ENCODE measurements around the gene NHSL2.
"Not testable (repeated sequence)": the region's sequence is repeated elsewhere in the genome, so short reads cannot be mapped to it uniquely, and the experiment has no call there.

The NHSL2 gene

DNA sequence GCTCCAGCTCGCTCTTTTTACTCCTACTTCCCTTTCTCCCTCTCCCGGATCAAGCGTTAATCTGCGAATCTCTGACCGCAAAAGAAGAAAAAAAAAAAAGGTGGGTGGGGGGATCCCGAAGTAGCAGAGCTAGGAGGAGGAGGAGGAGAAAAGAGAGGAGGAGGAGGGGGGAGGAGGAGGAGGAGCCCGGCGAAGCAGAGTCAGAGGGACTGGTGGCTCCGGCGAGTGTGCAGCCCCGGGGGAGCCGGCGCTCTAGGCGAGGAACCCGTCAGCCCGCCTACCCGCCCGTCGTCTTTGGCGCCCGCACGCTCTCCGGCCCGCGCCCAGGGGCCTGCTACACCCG, at the start of gene NHSL2:
TSS of gene NHSL2 (plus strand) at position 203 of the 343 bp plus-strand sequence.
- DNase-seq (ENCODE audit: low read depth), result no peak

DNA sequence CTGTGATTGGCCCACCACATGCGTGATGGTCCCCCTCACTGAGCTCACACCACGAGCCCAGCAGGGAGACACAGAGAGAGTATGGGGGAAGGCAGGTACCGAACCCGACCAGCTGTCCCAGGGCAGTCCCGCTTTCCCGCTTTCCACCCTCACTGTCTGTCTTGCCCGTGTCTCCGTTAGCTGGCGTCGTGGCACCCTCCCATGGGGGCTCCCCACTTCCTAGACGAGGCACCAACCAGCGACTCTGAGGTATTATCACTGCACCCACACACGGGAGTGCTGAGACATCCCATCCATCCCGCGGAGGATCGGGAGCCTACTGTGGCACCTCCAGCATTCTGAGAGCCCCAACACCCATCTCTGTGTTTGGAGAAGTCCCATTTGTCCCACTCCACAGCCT, 43.0 kb upstream of the NHSL2 start:
- DNase-seq (ENCODE audit: low read depth), result no peak

GRCh38 chrX:71869566-71869965, 41.1 kb upstream of the NHSL2 start:
- not testable (repeated sequence) for DNase-seq (ENCODE audit: low read depth)

- DNase-seq (ENCODE audit: low read depth), result no peak
These were observed 40.2 kb upstream of the NHSL2 start for GRCh38 chrX:71870208-71871098.

DNA sequence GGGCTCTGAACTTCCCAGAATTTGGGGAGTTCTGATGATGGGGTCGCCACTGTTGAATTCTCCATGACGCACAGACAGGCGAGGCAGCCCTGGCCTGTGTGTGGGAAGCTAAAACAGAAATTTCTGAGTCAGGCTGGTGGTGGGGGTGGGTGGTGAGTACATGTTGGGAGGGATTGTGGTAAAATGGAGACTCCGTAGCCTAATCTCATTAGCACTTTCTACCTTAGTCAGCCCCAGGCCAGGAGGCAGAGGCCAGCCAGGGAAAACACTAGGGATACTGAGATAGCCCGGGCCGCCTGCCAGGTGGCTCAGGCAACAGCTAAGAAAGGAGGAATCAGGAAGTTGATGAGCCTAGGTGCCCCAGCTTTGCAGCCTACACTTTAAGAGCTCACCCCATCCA, 39.3 kb upstream of the NHSL2 start:
- DNase-seq (ENCODE audit: low read depth), result no peak

GRCh38 chrX:71872542-71873458, 37.8 kb upstream of the NHSL2 start:
- DNase-seq (ENCODE audit: low read depth), result no peak

DNA sequence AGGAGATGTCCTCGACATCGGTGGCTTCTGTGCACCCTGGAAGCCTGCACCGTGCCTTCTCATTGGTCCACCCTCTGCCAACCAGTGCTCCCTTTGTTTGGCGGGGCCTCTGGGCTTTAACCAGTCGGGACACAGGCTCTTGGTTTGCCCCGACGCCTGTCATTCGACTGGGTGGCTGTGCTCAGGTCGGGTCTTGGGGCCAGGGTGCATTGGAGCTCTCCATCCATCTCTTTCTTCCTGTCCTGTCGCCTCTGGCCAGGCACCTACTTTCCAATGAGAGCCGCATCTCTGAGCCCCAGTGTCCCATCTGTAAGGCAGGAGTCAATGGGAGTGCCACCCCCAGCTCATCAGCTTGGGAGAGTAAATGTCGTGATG, 37.2 kb upstream of the NHSL2 start:
- DNase-seq (ENCODE audit: low read depth), result no peak

DNA sequence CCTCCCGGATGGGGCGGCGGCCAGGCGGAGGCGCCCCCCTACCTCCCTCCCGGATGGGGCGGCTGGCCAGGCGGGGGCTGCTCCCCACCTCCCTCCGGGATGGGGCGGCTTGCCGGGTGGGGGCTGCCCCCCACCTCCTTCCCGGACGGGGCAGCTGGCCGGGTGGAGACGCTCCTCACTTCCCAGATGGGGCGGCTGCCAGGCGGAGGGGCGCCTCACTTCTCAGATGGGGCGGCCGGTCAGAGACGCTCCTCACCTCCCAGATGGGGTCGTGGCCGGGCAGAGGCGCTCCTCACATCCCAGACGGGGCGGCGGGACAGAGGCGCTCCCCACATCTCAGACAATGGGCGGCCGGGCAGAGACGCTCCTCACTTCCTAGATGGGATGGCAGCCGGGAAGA, 33.8 kb upstream of the NHSL2 start:
- not testable (repeated sequence) for DNase-seq (ENCODE audit: low read depth)

DNA sequence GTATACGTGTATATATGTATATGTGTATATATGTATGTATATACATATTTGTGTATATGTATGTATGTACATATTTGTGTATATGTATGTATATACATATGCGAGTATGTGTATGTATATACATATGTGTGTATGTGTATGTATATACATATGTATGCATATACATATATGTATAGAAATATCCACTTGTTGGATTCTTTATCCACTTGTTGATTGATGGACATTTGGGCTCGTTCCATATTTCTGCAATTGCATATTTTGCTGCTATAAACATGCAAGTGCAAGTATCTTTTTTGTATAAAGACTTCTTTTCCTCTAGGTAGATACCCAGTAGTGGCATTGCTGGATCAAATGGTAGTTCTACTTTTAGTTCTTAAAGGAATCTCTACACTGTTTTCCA, 25.5 kb upstream of the NHSL2 start:
- DNase-seq (ENCODE audit: low read depth), result no peak

DNA sequence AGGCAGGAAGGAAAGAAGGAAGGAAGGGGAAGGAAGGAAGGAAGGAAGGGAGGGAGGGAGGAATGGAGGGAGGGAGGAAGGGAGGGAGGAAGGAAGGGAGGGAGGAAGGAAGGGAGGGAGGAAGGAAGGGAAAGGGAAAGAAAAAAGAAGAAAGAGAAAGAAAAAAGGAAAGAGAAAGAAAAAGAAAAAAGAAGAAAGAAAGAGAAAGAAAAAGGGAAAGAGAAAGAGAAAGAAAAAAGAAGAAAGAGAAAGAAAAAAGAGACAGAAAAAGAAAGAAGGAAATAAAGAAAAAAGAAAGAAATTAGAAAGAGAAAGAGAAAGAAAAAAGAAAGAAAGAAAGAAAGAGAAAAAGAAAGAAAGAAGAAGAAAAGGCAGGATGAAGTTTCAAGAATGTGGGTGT, 15.0 kb upstream of the NHSL2 start:
- no peak for DNase-seq (ENCODE audit: low read depth)

DNA sequence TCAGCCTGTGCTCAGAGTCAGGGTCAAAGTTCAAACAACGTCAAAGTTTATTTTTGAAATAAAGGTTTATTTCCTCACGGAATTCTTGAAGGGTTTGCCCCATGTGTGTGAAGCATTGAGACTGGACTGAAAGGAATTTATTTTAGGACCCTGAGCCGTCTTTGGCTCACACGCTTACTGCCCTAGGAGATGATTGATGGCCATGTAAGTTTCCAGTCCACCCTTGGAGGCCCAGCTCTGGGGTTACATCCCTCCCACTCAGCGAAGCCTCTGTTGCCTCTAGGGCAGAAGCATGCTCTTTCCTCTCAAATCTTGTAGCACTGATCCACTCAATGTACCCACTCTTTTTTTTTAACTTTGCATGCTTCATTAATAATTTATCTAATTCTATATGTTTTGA, 4.5 kb upstream of the NHSL2 start:
- no peak for DNase-seq (ENCODE audit: low read depth)

- no peak for DNase-seq (ENCODE audit: low read depth)
These were observed 2.3 kb upstream of the NHSL2 start for GRCh38 chrX:71908387-71908786.

DNA sequence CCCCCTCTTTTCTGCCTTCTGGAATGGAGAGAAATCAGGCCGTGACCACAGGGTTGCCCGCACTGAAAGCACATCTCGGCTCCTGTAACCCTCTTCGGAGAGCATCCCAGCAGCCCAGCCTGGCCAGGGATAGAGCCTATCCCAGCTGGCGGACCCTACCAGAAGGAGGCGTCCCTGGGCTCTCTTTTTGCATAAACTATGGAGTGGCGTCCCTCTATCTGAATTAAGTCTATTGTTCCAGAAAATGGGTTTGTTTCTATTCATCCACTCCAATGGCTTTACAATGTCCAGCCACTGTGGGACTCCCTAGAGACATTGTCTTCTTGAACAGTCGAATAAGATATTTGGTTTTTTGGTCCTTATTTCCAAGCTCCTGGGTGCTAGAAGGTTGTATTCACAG, 689 bp upstream of the NHSL2 start:
- DNase-seq (ENCODE audit: low read depth), result no peak

- no peak for DNase-seq (ENCODE audit: low read depth)
These were observed 513 bp downstream of the NHSL2 start for GRCh38 chrX:71910986-71911730.

DNA sequence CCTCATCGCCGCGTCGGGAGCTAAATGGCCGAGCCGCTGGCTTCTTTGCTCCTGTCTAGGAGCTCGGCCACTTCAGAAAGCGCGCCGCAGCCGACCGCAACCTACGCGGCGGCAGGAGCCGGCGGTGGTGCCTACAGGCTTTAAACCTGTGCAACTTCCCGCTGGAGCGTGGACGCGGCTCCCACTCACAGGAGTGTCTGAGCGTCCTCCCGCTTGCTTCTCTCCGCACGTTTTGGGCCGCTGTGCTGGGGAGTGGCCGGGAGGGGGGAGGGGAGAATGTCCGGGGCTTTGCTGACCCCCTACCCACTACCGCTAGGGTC, 1.0 kb downstream of the NHSL2 start:
- DNase-seq (ENCODE audit: low read depth), result no peak

- no peak for DNase-seq (ENCODE audit: low read depth)
These were observed 1.5 kb downstream of the NHSL2 start for GRCh38 chrX:71912156-71912555.

DNA sequence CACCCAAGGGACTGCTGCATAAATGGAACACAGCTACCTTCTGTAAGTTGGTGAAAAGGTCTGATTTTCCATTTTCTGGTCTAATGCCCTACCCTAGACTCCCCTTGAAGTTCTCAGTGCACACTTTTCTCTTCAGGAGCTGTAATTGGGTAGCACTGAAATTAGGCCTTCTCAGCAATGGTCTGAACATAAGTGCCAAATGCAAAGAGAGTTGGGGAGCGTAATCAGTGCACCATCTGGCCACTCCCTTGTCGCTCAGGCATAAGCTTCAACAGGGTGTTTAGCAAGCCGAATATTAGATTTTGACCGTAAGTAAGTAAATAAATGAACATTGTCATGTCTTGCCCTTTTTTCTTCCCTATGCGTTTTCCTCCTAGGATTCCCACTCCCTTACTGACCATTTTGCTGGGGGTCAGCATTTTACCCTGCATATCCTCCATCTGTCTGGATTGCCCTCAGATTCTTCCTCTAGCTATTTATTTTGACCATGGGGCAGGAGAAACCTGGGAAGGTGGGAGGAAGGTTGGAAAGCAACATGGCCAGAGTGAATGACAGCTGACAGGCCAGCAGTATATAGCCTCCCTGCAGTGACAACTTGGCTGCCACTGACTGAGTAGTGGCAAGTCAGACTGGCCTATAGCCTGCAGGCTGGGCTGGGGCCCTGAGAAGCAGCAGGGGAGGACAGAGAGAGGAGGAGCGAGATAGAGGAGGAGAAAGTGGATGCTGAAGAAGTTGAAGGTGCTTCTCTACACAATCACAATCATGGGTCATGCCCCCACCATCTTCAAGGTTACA, 2.7 kb downstream of the NHSL2 start:
- DNase-seq (ENCODE audit: low read depth), result no peak

GRCh38 chrX:71917621-71918343, 7.1 kb downstream of the NHSL2 start:
- no peak for DNase-seq (ENCODE audit: low read depth)

DNA sequence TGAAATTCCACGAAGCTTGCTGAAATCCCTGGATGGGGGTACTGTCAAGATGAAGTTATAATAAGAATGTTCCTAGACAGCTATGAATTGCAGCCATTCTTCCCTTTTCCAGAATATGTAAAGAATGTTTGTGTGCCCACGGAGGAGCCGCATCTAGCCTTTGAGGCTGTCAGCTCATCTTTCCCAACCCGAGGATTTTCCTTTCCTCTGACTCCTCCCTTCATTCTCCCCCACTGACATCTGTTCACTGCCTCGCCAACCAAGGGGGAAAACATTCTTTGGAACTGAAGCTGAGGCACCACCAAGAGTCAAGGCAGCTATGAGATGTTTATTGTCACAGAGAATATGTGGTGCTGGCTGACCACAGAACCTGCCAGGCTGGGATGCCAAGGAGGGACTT, 8.8 kb downstream of the NHSL2 start:
- no peak for DNase-seq (ENCODE audit: low read depth)

GRCh38 chrX:71919886-71920285, 9.2 kb downstream of the NHSL2 start:
- DNase-seq (ENCODE audit: low read depth), result no peak

DNA sequence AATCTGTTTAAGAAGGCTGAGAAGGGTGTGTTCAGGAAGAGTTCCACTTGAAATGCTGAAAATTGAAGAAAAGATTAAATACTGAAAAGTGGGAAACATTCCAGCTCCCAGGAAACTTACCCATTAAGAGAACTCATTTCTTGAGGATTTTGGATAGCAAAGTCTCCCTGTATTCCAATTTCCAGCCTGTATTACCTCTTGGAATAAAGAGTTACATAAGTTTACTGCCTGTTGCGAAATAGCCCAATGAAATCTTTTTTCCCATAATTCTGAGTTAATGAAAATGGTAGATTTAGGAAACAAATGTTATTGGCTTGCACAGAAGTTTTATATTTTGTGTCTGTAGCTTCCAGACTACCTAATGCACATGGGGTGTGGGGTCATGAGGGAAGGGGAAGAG, 12.0 kb downstream of the NHSL2 start:
- no peak for DNase-seq (ENCODE audit: low read depth)
